ENCODE measurements around the gene ABHD6. TPM values are rescaled to one million over a fixed set of nuclear protein-coding genes. Genes with fewer than 3 reads are reported as not detected.
"Not testable (repeated sequence)": the region's sequence is repeated elsewhere in the genome, so short reads cannot be mapped to it uniquely, and the experiment has no call there.

ABHD6 gene
- total RNA-seq, 2 donors from 2014 or later, result 6.1 to 10.6 TPM

DNA sequence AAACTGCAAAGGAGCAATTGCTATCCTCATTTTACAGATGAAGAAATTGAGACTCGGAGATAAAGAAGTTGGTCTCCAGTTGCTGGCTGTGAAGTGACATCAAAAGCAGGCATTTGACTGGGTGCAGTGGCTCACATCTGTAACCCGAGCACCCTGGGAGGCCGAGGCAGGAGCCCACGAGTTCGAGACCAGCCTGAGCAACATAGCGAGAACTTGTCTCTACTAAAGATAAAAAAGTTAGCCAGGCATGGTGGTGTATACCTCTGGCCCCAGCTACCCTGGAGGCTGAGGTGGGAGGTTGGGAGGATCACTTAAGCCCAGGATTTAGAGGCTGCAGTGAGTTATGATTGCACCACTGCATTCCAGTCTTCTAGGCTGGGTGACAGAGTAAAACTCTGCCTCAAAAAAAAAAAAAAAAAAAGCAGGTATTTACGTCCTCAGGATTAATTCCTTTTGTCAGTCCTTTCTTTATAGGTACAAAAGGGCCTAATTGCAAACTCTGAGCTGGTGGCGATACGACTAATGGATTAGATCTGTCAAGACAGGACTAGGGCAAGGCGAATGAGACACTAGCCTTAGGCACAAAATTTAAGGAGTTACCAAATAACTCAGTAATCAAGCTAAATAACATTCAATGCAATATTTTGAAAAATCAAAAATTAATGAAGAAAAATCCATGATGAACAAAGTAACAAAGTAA lies 20.9 kb upstream of the ABHD6 start:
- no peaks in the 10 kb centered on the region for H3K9me3 ChIP-seq
- TF ChIP-seq, protein P1, sequence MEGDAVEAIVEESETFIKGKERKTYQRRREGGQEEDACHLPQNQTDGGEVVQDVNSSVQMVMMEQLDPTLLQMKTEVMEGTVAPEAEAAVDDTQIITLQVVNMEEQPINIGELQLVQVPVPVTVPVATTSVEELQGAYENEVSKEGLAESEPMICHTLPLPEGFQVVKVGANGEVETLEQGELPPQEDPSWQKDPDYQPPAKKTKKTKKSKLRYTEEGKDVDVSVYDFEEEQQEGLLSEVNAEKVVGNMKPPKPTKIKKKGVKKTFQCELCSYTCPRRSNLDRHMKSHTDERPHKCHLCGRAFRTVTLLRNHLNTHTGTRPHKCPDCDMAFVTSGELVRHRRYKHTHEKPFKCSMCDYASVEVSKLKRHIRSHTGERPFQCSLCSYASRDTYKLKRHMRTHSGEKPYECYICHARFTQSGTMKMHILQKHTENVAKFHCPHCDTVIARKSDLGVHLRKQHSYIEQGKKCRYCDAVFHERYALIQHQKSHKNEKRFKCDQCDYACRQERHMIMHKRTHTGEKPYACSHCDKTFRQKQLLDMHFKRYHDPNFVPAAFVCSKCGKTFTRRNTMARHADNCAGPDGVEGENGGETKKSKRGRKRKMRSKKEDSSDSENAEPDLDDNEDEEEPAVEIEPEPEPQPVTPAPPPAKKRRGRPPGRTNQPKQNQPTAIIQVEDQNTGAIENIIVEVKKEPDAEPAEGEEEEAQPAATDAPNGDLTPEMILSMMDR (IDR thresholded peaks at IDR 0.05), result no peak
- DNase-seq (ENCODE audit: low spot score) (no peak), ATAC-seq (ENCODE audit: insufficient number of reproducible peaks, low FRiP score, low read depth) (no peak)
- no peak overlapping the region for H3K4me3 ChIP-seq
- no peaks in the 10 kb centered on the region for H3K36me3 ChIP-seq
- H3K27ac ChIP-seq, result no peak overlapping the region
- H3K27me3 ChIP-seq (replicated peaks; ENCODE audit: insufficient read depth), result no peaks in the 10 kb centered on the region
- H3K4me1 ChIP-seq (ENCODE audit: control insufficient read depth in 1 of 2, low read depth in 2 of 2), result peaks cover 5 to 6% of the 10 kb centered on the region in 2 donors

DNA sequence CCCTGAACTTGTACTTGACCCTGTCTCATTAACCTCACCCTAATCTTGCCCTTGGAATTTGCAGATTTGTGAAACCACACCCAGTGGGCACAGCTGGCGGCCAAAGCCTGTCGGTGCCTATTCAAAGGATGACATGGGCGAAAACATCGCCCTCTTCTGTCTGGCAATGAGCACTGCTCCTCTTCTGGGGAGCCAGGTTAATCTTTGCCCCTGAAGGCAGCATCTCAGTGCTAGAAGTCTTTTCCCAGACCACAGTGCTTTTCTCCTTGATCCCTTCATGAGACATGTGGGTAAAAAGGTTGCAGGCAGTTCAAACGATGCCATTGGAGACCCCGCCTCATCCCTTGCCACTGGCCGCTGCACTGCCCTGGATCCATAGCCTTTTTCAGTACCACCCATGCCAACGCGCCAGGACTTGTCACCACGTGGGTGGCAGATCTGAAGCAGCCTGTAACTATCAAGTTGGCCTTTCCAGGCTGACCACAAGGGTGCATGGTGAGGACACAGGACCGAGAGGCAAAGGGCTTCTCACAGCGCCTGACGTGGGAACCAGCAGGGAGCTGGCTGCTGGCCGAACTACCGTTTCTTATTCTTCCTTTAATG lies 20.3 kb upstream of the ABHD6 start:
- Histone ChIP-seq H3K36me3 (no peaks in the 10 kb centered on the region), H3K4me3 (peak overlapping the region; percentile 36), H3K9me3 (no peaks in the 10 kb centered on the region), H3K27me3 (replicated peaks; ENCODE audit: insufficient read depth) (no peaks in the 10 kb centered on the region), H3K27ac (no peak overlapping the region), H3K4me1 (ENCODE audit: control insufficient read depth in 1 of 2, low read depth in 2 of 2) (peaks cover 5 to 6% of the 10 kb centered on the region in 2 donors)
- TF ChIP-seq, protein P1 (IDR thresholded peaks at IDR 0.05), result peak; percentile 65
- DNase-seq (ENCODE audit: low spot score) (peak; percentile 50), ATAC-seq (ENCODE audit: insufficient number of reproducible peaks, low FRiP score, low read depth) (peak; percentile 75)

DNA sequence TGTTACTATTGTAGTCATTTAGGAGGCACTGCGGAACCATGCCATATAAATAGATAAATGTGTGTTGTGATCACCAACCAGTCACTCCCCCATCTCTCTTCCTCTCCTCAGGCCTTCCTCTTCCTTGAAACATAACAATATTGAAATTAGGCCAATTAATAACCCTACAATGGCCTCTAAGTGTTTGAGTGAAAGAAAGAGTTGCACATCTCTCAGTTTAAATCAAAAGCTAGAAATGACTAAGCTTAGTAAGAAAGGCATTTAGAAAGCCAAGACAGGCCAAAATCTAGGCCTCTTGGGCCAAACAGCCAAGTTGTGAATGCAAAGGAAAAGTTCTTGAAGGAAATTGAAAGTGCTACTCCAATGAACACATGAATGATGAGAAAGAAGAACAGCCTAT lies 18.7 kb upstream of the ABHD6 start:
- no peaks in the 10 kb centered on the region for H3K36me3 ChIP-seq
- H3K27me3 ChIP-seq (replicated peaks; ENCODE audit: insufficient read depth), result no peaks in the 10 kb centered on the region
- DNase-seq (ENCODE audit: low spot score) (no peak), ATAC-seq (ENCODE audit: insufficient number of reproducible peaks, low FRiP score, low read depth) (no peak)
- H3K4me3 ChIP-seq, result no peak overlapping the region
- H3K4me1 ChIP-seq (ENCODE audit: control insufficient read depth in 1 of 2, low read depth in 2 of 2), result peaks cover 5 to 6% of the 10 kb centered on the region in 2 donors
- H3K27ac ChIP-seq, result no peak overlapping the region
- no peaks in the 10 kb centered on the region for H3K9me3 ChIP-seq
- TF ChIP-seq, protein P1 (IDR thresholded peaks at IDR 0.05), result no peak

DNA sequence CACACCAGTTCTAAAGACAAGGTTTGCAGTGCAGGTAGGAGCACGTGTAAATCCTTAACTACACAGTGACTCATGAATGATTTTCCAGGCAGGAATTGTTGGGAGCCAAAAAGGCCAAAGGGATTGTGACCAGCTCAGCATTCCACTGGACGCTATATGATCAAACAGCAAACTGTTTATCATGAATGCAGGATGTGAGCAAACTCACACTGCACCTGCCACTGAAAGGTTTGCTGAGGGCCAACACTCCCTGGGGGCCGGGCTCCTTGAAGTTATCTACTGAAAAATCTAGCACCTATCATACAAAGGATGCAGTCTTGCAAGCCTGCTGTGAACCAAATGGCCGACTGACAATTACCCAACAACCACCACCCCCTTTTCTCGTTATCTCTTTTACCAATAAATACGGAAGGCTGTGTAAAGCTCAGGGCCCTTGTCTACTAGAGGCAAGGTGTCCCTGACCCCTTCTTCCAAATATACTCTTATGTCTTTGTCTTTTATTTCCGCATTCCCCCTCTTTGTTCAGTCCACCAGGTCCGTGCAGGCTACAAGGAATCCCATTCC lies 15.3 kb upstream of the ABHD6 start:
- H3K4me1 ChIP-seq (ENCODE audit: control insufficient read depth in 1 of 2, low read depth in 2 of 2), result peaks cover 3 to 4% of the 10 kb centered on the region in 2 donors
- DNase-seq (ENCODE audit: low spot score), result no peak
- no peak overlapping the region for H3K27ac ChIP-seq
- ATAC-seq (ENCODE audit: insufficient number of reproducible peaks, low FRiP score, low read depth), result no peak
- H3K36me3 ChIP-seq, result no peaks in the 10 kb centered on the region
- no peaks in the 10 kb centered on the region for H3K27me3 ChIP-seq (replicated peaks; ENCODE audit: insufficient read depth)
- TF ChIP-seq, protein P1 (IDR thresholded peaks at IDR 0.05), result no peak
- no peak overlapping the region for H3K4me3 ChIP-seq
- no peaks in the 10 kb centered on the region for H3K9me3 ChIP-seq

DNA sequence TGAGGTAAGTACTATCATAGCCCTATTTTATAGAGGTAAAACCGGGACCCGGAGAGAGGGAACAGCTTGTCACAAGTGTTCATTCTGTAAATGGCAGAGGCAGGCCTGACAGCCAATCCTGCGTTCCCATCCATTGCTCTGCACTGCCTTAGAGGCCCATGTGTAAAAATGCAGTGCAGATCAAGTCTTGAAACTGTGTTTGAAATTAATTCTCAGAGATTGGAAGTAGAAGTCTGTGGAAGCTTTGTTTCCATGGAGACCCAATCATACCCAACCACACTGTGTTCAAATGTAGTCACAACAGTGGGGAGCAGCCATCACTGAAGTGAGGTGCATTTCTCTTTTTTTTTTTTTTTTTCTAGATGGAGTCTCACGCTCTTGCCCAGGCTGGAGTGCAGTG lies 13.7 kb upstream of the ABHD6 start:
- H3K27ac ChIP-seq, result no peak overlapping the region
- H3K36me3 ChIP-seq, result no peaks in the 10 kb centered on the region

DNA sequence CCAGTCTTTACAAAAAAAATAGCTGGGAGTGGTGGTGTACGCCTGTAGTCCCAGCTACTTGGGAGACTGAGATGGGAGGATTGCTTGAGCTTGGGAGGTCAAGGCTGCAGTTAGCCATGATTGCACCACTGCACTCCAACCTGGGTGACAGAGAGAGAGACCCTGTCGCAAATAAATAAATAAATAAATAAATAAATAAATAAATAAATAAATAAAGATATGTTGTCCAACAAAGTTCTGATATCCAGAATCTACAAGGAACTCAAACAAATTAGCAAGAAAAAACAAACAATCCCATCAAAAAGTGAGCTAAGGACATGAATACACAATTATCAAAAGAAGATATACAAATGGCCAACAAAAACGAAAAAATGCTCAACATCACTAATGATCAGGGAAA lies 9.7 kb upstream of the ABHD6 start:
- not testable (repeated sequence) for H3K4me1 ChIP-seq (ENCODE audit: control insufficient read depth in 1 of 2, low read depth in 2 of 2)

More for the DNA sequence above, 13.7 kb upstream of the ABHD6 start:
- ATAC-seq (ENCODE audit: insufficient number of reproducible peaks, low FRiP score, low read depth), result no peak
- Histone ChIP-seq H3K4me1 (ENCODE audit: control insufficient read depth in 1 of 2, low read depth in 2 of 2) (no peaks in the 10 kb centered on the region), H3K27me3 (replicated peaks; ENCODE audit: insufficient read depth) (no peaks in the 10 kb centered on the region), H3K4me3 (no peak overlapping the region), H3K9me3 (no peaks in the 10 kb centered on the region)
- no peak for DNase-seq (ENCODE audit: low spot score)
- TF ChIP-seq, protein P1 (IDR thresholded peaks at IDR 0.05), result no peak

More for the DNA sequence above, 9.7 kb upstream of the ABHD6 start:
- H3K27me3 ChIP-seq (replicated peaks; ENCODE audit: insufficient read depth); DNase-seq (ENCODE audit: low spot score); H3K27ac ChIP-seq; H3K36me3 ChIP-seq; H3K9me3 ChIP-seq; ATAC-seq (ENCODE audit: insufficient number of reproducible peaks, low FRiP score, low read depth); H3K4me3 ChIP-seq: not testable (repeated sequence)

All from thoracic aorta (tissue), 2 donors.